NCI-H1694 treated with DMSO at 0.1 percent for 48 hours (cell line): ENCODE measurements around the gene CCR3.

Experiments used
- DNase-seq: peaks from one replicate; lab custom pipeline; 2025; lab: John Stamatoyannopoulos, UW

The CCR3 gene

DNA sequence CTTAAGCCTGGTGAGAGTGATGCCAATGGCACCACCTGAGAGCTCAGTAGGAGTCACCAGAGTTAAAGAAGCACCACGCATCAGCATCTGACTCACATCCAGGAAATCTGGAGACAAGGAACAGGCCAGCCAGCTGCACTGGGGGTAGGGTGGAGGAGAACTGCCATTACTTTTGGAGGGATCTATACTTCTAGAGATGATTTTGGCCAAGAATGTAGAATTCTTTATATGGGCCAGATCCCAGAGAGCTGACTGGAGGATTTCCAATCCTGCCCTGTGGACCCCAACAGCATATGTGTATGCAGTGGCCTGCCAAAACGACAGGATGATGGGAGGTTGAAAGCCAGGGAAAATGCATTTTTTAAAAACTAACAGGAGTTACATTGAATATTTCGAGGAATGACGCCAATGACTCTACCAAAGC is 29.8 kb downstream of the CCR3 start:
- no peak for DNase-seq

DNA sequence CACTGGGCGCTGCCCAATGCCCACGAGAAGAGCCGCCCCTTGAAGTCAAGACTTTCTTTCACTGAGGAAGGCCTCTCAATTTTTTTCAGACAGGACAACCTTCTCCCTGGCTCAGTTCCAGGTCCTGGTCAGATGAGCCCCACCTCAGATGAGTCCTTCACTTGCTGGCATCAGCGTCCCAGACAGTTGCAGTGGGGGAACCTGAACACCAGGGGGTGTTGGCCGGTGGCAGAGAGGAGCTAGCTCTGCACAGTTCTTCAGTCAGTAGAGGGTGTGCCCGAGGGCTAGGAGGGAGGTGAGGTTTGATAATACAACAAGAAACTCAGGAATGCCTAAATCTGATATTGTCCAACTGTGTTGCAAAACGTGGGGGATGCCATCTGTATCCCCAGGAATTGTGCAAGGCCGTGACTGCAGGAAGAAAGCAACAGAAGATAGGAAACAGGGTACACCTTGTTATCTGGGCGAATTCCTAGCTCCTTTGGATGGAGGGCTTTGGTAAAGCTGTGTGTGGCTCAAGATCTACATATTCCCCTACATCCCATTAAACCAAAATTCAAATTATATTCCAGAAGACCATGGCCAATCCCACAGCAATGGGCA is 34.3 kb downstream of the CCR3 start:
- no peak for DNase-seq

DNA sequence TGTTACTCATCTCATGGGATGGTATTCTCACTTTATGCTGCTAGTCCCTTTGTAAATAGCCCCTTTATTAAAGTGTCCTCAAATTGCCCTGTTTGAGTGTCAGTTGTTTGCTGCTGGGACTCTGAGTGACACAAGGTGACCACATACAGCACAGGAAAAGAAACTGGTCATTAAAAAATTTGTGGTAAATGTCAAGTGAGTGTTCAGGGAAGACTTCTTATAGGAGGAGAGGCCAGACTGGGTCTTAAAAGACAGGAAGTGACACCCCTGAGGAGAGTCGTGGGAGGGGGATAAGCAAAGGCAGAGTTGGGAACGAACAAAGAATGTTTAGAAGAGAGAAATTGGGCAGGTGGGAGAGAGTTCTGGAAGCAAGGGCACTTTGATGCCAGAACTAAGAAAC is 35.2 kb downstream of the CCR3 start:
- DNase-seq = no peak

DNA sequence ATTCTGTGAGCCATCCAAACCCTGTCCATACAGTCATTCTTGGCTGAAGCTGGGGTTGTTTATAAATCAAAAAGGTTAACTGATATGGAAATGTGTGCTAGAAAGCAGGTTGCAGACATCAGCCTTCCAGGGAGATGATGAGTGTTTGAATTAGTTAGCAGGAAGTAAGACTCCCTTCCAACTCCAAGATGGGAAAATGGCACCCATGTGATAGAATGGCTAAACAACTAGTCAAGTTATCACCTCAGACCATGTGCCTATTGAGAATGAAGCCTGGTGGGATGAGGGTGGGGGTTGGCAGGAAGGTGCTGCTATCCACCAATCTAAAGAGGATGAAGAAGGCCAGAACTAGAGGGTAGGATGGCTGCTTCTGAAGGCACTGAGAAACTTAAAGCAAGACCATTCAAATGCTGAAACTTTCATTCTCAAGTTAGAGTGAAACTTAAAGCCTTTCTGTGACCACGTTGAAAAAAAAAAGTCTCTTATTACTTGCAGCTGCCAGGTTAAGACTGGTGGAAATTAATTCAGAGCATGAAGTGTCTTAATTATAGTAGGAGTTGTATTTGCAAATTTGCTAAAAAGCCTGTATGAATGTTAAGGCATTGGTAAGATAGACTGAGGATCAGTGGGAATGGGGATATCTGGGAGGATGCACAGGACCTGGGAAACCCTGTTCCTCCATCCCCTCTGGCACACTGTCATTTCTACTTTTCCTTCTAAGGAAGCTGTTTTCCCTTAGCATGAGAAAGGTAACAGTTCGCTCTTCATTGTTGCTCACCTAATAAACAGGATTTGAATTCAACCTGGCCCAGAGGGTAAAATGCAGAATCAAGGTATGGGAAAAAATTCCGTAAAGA is 36.8 kb downstream of the CCR3 start:
- no peak for DNase-seq

DNA sequence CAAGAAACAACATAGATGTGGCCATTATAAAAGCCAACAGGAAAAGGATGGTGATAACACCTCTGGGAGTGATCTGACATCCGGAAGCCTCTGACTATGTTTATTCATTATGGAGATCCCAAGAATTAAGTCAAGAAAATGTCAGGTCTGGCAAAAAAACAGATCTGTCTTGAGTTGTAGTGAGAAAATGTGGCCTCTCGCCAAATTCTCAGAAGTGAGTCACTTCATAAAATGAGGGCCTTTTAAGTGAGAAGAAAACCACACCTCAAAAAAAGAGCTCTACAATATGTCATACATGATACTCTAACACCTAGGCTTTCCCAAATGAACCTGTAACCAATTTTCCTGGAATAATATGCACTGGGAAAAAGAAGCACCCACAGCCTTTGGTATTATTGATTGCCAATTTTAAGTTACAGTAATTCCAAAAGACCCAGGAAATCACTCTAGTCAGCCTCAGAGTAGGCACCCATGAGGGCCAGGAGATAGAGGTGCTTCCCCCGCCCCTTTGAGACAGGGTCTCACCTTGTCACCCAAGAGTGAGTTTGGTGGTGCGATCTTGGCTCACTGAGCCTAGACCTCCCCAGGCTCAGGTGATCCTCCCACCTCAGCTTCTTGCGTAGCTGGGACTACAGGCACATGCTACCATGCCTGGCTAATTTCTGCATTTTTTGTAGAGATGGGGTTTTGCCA is 38.0 kb downstream of the CCR3 start:
- DNase-seq = no peak

DNA sequence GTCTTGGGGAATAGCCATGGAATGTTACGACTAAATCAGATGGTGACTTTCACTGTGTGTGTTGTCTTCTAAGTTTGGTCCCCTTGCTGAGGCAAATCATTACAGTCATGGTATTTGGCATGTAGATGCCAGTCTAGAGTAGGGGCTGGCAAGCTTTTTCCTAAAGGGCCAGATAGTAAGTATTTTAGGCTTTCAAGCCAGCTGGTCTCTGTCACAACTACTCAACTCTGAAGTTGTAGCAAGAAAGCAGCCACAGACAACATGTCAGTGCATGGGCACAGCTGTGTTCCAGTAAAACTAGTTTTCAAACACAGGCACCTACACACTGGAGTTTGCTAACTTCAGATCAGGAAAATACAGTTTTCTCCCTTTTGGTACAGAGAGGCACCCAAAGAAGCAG is 39.3 kb downstream of the CCR3 start:
- DNase-seq = no peak

DNA sequence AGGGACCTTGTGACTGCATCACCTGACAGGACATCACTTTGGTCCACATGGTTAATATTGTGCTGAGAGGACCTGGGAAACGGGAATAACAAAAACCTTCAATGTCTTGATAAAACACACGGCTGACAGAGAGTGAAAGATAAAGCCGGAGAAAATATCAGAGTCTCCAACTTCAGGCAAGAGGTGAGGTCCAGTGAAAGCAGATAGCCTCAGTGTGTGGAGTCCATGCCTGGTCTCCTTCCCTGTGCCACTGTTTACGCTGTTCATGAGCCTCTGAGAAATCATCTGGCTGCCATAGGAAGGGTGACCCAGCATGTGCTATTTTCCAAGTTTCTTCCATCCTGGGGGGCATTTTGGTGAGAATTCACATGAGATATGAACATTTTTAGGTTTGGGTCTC is 39.8 kb downstream of the CCR3 start:
- no peak for DNase-seq

DNA sequence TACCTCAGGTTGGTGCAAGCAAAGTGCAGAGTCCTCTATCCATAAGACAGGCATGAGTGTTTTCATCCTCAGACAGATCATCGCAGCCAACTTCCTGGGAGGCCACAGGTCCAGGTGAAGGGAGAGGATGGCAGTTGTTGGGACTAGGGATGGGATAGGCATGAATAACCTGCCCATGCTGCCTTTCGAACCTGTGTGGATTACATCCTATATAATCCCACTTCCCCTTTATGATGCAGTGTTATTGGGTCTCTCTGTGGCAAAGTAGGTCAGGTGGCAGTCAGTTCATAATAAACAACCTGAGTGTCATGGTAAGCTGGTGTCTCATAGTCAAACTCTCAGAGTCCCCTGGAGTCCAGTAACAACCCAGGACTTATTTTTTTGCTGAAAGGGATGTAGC is 40.4 kb downstream of the CCR3 start:
- DNase-seq = no peak

DNA sequence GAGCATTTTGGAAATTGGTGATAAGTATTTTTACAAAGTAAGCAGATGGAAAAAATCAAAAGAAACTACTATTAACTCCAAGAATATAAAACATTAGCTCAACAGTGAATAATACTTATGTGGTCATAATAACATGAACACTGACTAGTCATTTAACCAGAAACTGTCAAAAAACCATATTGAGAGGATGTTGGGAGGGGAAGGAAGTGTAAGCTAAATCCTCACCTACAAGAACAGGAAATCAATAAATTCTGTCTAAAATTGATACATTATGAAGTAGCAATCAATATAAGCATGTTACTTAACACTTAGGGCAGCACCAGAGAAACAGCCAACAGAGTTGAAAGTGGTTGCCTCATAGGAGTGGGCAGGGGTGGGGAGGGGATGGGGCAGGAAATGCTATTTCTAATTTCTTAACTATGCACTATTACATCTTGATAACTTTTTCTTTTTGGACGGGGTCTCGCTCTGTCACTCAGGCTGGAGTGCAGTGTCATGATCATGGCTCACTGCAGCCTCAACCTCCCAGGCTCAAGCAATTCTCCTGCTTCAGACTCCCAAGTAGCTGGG is 41.7 kb downstream of the CCR3 start:
- DNase-seq = no peak

DNA sequence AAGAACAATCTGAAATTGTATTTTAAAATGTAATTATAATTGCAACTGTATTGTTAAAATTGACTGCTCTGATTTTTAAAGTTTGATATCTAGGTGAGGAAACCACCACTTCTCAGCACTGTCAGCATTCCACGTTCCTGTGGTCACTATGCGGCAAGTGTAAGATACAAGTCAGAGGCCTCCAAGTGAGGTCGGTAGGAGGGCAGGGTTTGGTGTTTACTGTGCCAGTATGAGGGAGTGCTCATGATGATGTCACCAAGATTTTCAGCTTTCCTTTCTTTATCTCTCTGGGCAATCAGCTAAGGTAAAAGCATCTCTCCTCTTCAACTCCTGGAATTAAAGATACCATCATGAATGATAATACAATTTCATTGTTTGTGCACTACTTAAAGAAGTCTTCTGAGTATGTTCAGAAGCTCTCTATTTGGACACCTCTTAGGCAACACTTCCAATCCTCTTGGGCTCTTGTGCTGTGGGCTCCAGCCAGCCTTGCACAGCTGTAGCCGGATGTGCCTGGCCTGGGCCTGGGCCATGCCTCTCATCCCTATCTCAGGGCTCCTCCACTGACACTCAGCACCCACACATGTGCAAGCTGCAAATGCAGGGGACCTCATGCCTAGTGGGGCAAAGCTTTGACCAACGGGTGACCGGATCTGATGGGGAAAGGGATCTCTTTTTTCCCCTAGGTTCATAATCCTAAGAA is 42.9 kb downstream of the CCR3 start:
- DNase-seq = no peak

DNA sequence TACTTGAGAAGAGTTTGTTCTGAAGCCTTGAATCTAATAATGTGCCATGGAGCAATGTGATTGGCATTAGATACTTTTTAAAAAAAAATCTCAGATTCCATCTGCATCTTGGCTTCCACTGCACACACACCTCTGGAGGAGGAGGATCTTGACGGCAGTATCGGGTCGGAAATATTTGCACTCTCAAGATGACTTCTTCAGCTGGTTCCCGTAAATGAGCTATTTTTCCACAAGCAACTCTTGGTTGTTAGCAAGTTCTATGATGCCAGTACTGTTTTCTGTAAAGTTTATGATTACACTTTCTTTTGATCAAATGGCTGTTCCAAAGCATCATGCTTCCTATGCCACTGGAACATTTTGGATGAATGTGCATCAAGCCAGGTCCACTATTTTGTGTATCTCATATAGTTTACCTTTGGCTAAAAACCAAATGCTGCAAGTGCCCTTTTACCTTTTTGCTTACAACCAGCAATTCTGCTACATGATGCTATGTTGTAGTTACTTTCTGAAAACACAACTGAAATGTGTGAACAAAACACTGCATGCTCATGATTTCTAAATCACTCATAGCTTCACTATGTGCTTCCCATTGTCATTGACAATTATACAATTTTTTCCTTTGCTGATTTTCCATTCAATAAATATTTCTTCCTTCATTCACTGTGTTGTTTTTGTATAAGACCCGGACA is 43.8 kb downstream of the CCR3 start:
- DNase-seq = no peak

DNA sequence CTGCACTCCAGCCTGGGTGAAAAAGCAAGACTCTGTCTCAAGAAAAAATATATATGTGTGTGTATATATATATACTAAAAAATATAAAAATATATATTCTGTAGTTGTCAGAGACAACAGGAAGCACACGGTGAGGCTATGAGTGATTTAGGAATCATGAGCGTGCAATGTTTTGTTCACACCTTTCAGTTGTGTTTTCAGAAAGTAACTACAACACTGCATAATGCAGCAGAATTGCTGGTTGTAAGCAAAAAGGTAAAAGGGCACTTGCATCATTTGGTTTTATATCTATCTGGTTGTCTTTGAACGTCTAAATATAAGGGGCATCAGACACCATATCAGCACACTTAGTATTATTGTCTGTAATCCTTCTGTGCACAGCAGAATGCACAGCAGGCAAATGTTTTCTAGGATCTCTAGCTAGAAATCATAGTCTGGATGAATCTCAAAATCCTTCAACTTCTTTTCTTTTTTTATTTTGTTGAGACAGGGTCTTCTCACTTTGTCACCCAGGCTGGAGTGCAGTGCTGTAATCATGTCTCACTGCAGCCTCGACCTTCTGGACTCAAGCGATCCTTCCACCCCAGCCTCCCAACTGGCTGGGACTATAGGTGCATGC is 44.8 kb downstream of the CCR3 start:
- no peak for DNase-seq

DNA sequence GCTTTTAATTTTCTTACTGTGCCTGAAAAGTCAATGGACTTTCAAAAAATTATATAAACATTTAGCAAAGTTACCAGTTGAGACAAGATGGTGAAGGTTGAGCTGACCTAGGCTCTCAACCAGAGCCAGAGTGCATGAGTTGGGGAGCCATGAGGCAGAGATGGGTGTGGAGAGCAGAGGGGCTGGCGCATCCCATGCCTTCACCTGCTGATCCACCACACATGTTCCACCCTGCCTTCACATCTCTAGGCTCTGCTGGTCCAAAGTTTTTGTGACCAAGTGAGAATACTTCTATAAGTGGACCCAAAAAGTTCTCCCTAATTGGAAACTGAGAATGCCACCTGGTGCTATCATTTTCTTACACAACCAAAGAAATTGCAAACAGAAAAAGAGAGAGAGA is 47.3 kb downstream of the CCR3 start:
- no peak for DNase-seq

DNA sequence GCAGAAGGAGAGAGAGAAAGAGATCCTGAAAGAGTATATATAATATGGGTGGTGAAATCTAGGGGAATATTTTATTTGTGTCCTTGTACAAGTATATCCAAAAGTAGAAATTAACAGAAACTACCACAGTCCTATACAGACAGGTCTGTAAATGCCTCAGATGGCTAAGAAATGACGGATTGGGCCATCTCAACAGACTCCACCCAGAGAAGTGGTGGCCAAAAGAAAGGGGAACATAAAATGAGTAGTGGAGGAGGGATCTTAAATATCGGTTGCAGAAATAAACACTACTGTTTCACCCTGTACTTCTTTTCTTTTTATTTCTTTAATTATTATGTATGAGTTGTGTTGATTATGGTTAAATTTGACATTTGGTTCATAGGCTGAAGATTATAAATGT is 47.7 kb downstream of the CCR3 start:
- no peak for DNase-seq

DNA sequence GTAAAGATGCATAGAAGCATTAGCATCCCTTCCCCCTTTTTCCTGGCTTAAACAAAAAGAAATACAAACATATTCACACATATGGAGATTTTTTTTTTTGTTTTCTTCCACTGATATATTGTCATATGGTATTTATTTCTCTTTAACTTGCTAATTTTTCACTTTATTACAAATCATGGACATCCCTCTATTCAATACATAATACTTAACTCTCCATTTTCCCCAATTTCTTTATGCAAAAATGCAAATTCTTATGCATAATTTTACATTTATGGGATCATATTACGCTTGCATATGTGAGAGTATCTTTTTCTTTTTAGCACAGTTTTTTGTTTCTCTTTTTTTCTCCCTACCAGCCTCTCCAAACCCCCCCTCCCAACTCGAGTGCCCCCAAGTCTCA is 48.8 kb downstream of the CCR3 start:
- no peak for DNase-seq

DNA sequence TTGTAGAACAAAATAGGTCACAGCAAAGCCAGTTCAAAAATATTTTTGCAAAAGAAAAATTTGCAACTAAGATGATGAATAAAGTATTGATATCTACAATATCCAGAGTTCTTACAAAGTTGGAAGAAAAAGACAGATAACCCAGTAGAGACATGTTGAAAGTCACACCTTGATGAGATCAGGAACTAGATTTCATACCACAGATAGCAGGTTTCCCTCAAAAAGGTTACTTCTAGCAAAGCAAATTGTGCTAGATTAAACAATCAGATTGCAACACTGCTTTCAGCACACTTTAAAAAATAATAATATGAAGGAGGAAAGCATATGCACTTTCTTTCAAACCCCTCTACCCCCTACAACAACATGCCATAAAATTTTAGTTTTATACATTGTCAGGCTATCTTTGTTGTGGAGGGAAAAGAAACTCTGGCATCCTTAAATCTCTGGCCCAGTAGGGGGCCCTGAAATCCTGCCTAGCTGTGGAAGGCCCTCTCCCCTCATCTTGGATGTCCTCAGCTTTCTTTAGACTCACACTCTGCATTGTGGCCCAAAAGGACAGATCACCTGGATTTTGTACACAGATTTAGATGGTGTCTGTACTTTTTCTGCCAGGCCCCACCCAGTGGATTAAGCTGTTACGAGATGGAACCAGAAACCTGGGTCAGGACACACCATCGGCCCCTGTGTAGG is 50.9 kb downstream of the CCR3 start:
- no peak for DNase-seq

DNA sequence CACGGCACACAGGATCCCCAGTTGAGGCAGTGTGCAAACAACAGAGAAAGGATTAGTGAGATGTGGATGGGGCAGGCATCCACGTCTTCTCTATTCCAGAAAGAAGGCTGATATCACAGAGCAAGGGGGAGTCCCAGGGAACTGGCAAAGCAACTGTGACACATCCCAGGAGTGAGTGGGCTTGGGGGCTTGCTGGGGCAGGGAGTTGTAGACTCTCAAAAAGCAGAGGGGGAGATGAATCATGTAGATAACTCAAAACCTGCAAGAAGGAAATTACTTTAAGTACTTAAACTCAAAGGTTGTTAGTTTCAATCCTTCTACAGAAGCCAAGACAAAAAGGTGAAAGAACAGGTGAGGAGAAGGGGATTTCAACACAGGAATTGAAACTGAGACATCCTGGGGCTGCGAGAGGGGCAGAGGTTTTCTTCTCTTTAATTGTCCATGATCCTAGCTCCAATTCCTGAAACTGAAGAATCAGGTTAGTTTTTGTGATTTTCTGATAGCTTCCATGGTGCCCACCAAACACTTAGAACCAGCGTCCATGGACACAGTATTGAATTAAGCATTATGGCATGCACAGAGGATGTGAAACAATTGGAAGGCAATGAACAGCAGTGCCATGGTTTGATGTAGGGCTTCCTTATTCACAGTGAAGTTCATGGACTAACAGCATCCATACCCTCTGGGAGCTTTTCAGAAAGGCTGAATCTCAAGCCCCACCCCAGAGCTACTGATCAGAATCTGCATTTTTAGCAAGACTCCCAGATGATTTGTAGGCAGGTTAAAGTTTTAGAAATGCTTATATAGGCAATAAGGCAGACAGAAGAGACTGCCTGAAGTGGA is 52.0 kb downstream of the CCR3 start:
- no peak for DNase-seq

DNA sequence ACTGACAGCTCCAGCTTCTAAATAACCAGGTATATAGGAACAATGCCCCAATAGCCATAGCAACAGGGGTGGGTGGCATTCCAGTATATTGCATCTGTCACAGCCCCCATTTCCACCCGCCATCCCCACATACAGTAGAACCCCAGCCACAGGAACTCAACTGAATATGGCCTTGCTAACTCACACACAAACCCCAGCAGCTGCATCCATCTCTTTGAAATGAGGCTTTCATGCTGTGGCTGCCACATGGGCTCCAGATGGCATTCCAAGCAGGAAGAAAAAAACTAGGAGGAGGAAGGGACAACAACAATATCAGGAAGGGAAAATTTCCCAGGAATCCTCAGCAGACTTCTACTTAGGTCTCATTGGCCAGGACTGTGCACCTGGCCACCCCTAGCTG is 54.6 kb downstream of the CCR3 start:
- DNase-seq = no peak

DNA sequence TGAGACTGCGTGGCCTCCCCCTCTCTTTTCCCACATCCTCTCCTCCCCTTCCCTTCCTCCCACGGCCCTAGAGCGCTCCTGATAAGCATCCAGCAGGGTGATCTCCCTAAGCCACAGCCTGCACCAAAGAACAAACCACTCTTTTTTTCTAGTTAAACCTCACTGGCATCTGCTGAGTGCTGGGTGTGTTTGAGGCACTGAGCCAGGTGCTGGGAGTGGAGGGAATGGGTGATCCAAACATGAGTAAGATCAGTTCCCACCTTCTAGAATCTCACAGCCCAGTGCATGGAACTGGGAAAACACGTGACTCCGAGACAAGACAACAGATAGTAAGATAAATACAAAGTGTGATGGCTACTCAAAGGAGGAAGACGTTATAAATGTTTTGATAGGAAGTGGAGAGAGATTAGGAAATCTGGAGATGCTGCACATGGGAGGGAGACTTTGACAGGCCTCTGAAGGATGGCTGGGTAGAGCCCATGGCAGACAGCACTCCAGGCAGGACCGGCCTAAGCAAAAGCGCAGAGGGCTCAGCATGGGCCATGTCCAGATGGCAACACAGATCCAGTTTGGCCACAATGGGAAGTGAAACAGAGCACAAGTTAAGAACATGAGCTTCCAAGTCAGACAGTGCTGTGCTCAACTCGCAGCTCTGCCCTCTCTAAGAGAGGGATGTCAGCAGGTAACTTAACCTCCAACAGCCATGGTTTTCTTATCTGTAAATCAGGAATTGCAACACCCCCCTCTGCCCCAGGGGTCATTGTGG is 55.6 kb downstream of the CCR3 start:
- no peak for DNase-seq
